HepG2 (cell line): ENCODE results near the gene ENC1. TPM values are rescaled to one million over a fixed set of nuclear protein-coding genes. Genes with fewer than 3 reads are reported as not detected.

Experiments
- ATAD3A ChIP-seq: sonication (generic); formaldehyde crosslinking; IDR thresholded peaks from 2 replicates; pipeline ENCODE4 v1.4.0; 2020; ENCODE audit warnings: missing genetic modification reagents
- BCLAF1 ChIP-seq: fragments of 450-650 bp; IDR thresholded peaks from 2 replicates; pipeline ENCODE4 v1.6.1; 2017; ENCODE audit warnings: mild to moderate bottlenecking
- CBFB ChIP-seq: sonication (generic); formaldehyde crosslinking; IDR thresholded peaks from 2 replicates; pipeline ENCODE4 v1.4.0; 2020; ENCODE audit warnings: missing genetic modification reagents
- FLYWCH1 ChIP-seq: sonication (generic); formaldehyde crosslinking; IDR thresholded peaks from 2 replicates; pipeline ENCODE4 v1.8.1; 2023; ENCODE audit warnings: mild to moderate bottlenecking, missing genetic modification reagents
- FOXM1 ChIP-seq: sonication (generic); formaldehyde crosslinking; IDR thresholded peaks from 2 replicates; pipeline ENCODE4 v1.5.0; 2020; ENCODE audit warnings: missing genetic modification reagents
- HNRNPK ChIP-seq: fragments of 200-400 bp; formaldehyde crosslinking; IDR thresholded peaks from 2 replicates; pipeline ENCODE4 v1.6.1; 2018; ENCODE audit warnings: low read length, low read depth, moderate library complexity, mild to moderate bottlenecking; ENCODE audit not compliant: poor library complexity, severe bottlenecking
- KDM1A ChIP-seq: IDR thresholded peaks from 2 replicates; pipeline ENCODE4 v1.6.1; 2016; ENCODE audit warnings: missing compliant biosample characterization
- MAZ ChIP-seq, 2 experiments: sonication (generic) in 1 of 2; formaldehyde crosslinking in 1 of 2; IDR thresholded peaks; 2 replicates each; pipeline versions ENCODE4 v1.5.0 to v1.6.1; 2012 to 2020; ENCODE audit warnings: low read depth in 2 of 2, mild to moderate bottlenecking in 2 of 2, borderline replicate concordance in 1 of 2, improper control_type of control experiment in 1 of 2, low read length in 1 of 2, missing genetic modification reagents in 1 of 2, moderate library complexity in 1 of 2
- NKX3-1 ChIP-seq: sonication (generic); formaldehyde crosslinking; IDR thresholded peaks from 2 replicates; pipeline ENCODE4 v1.5.0; 2020; ENCODE audit warnings: missing genetic modification reagents
- SMAD1 ChIP-seq: sonication (generic); formaldehyde crosslinking; IDR thresholded peaks from 2 replicates; pipeline ENCODE4 v1.4.0; 2020; ENCODE audit warnings: missing genetic modification reagents, low read depth, mild to moderate bottlenecking, borderline replicate concordance
- SMYD3 ChIP-seq: sonication (generic); formaldehyde crosslinking; IDR thresholded peaks from 2 replicates; pipeline ENCODE4 v1.8.1; 2023; ENCODE audit warnings: mild to moderate bottlenecking, missing genetic modification reagents
- SOX6 ChIP-seq, 2 experiments: fragments of 450-650 bp in 1 of 2; sonication (generic) in 1 of 2; formaldehyde crosslinking in 1 of 2; IDR thresholded peaks; 2 replicates each; pipeline versions ENCODE4 v1.4.0 to v1.6.1; 2017 to 2020; ENCODE audit warnings: antibody characterized with exemption in 1 of 2, mild to moderate bottlenecking in 1 of 2, missing genetic modification reagents in 1 of 2
- SRSF9 ChIP-seq: fragments of 200-400 bp; formaldehyde crosslinking; IDR thresholded peaks from 2 replicates; pipeline ENCODE4 v1.6.1; 2018; ENCODE audit warnings: borderline replicate concordance, mild to moderate bottlenecking, low read depth, low read length; ENCODE audit not compliant: insufficient read depth, poor library complexity, severe bottlenecking
- STAT5B ChIP-seq: sonication (generic); formaldehyde crosslinking; IDR thresholded peaks from 2 replicates; pipeline ENCODE4 v1.4.0; 2020; ENCODE audit warnings: missing genetic modification reagents
- TAF15 ChIP-seq: fragments of 200-400 bp; formaldehyde crosslinking; IDR thresholded peaks from one replicate; pipeline ENCODE4 v1.6.1; 2018; ENCODE audit warnings: mild to moderate bottlenecking, low read depth, low read length; ENCODE audit not compliant: poor library complexity, severe bottlenecking
- YEATS4 ChIP-seq: sonication (generic); formaldehyde crosslinking; IDR thresholded peaks from 2 replicates; pipeline ENCODE4 v1.4.0; 2020; ENCODE audit warnings: missing genetic modification reagents, borderline replicate concordance
- ZBTB8A ChIP-seq: sonication (generic); formaldehyde crosslinking; IDR thresholded peaks from 2 replicates; pipeline ENCODE4 v1.4.0; 2020; ENCODE audit warnings: mild to moderate bottlenecking, low read depth, missing genetic modification reagents, borderline replicate concordance
- ZFP37 ChIP-seq: sonication (generic); formaldehyde crosslinking; IDR thresholded peaks from 2 replicates; pipeline ENCODE4 v1.4.0; 2020; ENCODE audit warnings: missing genetic modification reagents, borderline replicate concordance
- ZFP90 ChIP-seq: sonication (generic); formaldehyde crosslinking; IDR thresholded peaks from 2 replicates; pipeline ENCODE4 v1.8.0; 2022; ENCODE audit warnings: missing genetic modification reagents, mild to moderate bottlenecking, inconsistent platforms, borderline replicate concordance
- ZFY ChIP-seq: sonication (generic); formaldehyde crosslinking; IDR thresholded peaks from 2 replicates; pipeline ENCODE4 v1.4.0; 2020; ENCODE audit warnings: missing genetic modification reagents
- ZNF124 ChIP-seq: sonication (generic); formaldehyde crosslinking; IDR thresholded peaks from 2 replicates; pipeline ENCODE4 v1.4.0; 2020; ENCODE audit warnings: missing genetic modification reagents
- ZNF263 ChIP-seq: sonication (generic); formaldehyde crosslinking; IDR thresholded peaks from 2 replicates; pipeline ENCODE4 v1.4.0; 2020; ENCODE audit warnings: missing genetic modification reagents
- ZNF282 ChIP-seq: fragments of 450-650 bp; IDR thresholded peaks from 2 replicates; pipeline ENCODE4 v1.6.1; 2018; ENCODE audit not compliant: partially characterized antibody
- ZNF33A ChIP-seq: sonication (generic); formaldehyde crosslinking; IDR thresholded peaks from 2 replicates; pipeline ENCODE4 v1.5.1; 2020; ENCODE audit warnings: missing genetic modification reagents, mild to moderate bottlenecking, moderate library complexity, borderline replicate concordance
- ZNF501 ChIP-seq: sonication (generic); formaldehyde crosslinking; IDR thresholded peaks from 2 replicates; pipeline ENCODE4 v1.5.1; 2020; ENCODE audit warnings: mild to moderate bottlenecking, moderate library complexity, missing genetic modification reagents
- polyA plus RNA-seq, 8 experiments: library from polyadenylated mRNA; depleted of rRNA in 3 of 8; stranded (reverse) in 7 of 8; unstranded in 1 of 8; fragments of >200 nt; fragmentation: Illumina TruSeq in 4 of 8; extraction: Trizol in 4 of 8; gene quantifications; 2 replicates each; pipeline versions ENCODE4 v1.2.1 to v1.2.3, GENCODE V29; 2011 to 2016; ENCODE audit warnings: low read depth in 4 of 8, missing spikeins in 1 of 8, mixed read lengths in 1 of 8; ENCODE audit not compliant: insufficient read depth in 1 of 8
- total RNA-seq, 5 experiments: library from RNA; depleted of rRNA; stranded (reverse); fragments of >200 nt; fragmentation: Illumina TruSeq; extraction: Trizol; gene quantifications; 2 replicates each; pipeline ENCODE4 v1.2.3, GENCODE V29; 2016; ENCODE audit warnings: low read depth in 1 of 5

Gene ENC1
- total and polyA plus RNA-seq, 2 of the 13 experiments (the other 11 are each of a cell fraction or from before 2014, with no cell fraction given): 63.8 to 64.4 TPM

GRCh38 chr5:74684900-74685851 is 44.6 kb upstream of the ENC1 start, which contains the start of gene HEXB (continued):
- TF ChIP-seq BCLAF1: no peak
- peak; percentile 26 for TF ChIP-seq HNRNPK
- no peak; the same call in 1 of the 2 replicates for TF ChIP-seq CBFB (CRISPR knock-in tag)
- peak; percentile 40; the same call in 1 of the 2 replicates for TF ChIP-seq NKX3-1
- TF ChIP-seq STAT5B (CRISPR knock-in tag): no peak
- no peak for TF ChIP-seq FOXM1
- no peak for TF ChIP-seq SOX6 (IDR thresholded peaks at IDR 0.05)
- no peak for TF ChIP-seq SOX6 (CRISPR knock-in tag; IDR thresholded peaks at IDR 0.05)
- no peak for TF ChIP-seq ZNF124 (CRISPR knock-in tag)
- 0 out of 2 replicates have a peak, but pooled peaks have one; percentile 24 for TF ChIP-seq ZNF33A (CRISPR knock-in tag)
- TF ChIP-seq SRSF9: no peak
- TF ChIP-seq ATAD3A (CRISPR knock-in tag): no peak
- no peak for TF ChIP-seq MAZ (IDR thresholded peaks at IDR 0.05; ENCODE audit: borderline replicate concordance, low read depth, low read length)
- peak; percentile 79 for TF ChIP-seq MAZ (CRISPR knock-in tag; IDR thresholded peaks at IDR 0.05; ENCODE audit: low read depth)
- no peak for TF ChIP-seq FLYWCH1 (CRISPR knock-in tag)
- no peak for TF ChIP-seq ZBTB8A (CRISPR knock-in tag)
- no peak for TF ChIP-seq ZNF263 (CRISPR knock-in tag)
- TF ChIP-seq ZFP90 (CRISPR knock-in tag): no peak
- TF ChIP-seq TAF15: no peak
- peak; percentile 90 for TF ChIP-seq ZFY (CRISPR knock-in tag)
- no peak for TF ChIP-seq ZNF282
- TF ChIP-seq SMAD1 (CRISPR knock-in tag): peak; percentile 17; the same call in 1 of the 2 replicates
- peak; percentile 80 for TF ChIP-seq YEATS4 (CRISPR knock-in tag)
- TF ChIP-seq ZFP37: no peak
- TF ChIP-seq SMYD3 (CRISPR knock-in tag): no peak
- TF ChIP-seq ZNF501 (CRISPR knock-in tag): peak; percentile 29; the same call in 1 of the 2 replicates
- no peak for TF ChIP-seq KDM1A (CRISPR knock-in tag)
